H1 (cell line): Measurements from ENCODE around the gene CAMKMT. TPM values are rescaled to one million over a fixed set of nuclear protein-coding genes. Genes with fewer than 3 reads are reported as not detected.

Experiments
- CTCF ChIA-PET: fragments of 300-600 bp; sonication (Branson Sonifier 250); formaldehyde crosslinking; loops from one replicate; lab custom pipeline; 2021; ENCODE audit not compliant: partially characterized antibody; lab: Charles Lee
- POLR2A ChIA-PET: fragments of 300-600 bp; sonication (Branson Sonifier 250); formaldehyde crosslinking; loops from one replicate; lab custom pipeline; 2021; ENCODE audit warnings: inconsistent platforms; ENCODE audit not compliant: partially characterized antibody; lab: Charles Lee
- DNase-seq, 2 experiments: peaks; one replicate each; pipeline versions ENCODE4 v3.0.0 to v3.0.0-alpha.2; 2010 to 2022; ENCODE audit warnings: low spot score in 2 of 2, low read depth in 1 of 2, mixed read lengths in 1 of 2
- FAIRE-seq: peaks from 2 replicates; lab custom pipeline; 2011; peaks lifted over from hg19 to GRCh38; lab: Jason Lieb, UNC
- H2AFZ ChIP-seq: 2 replicates; pipeline ENCODE4 v1.8.1; 2012; ENCODE audit warnings: low read length, inconsistent platforms
- H2AK5ac ChIP-seq: 2 replicates; pipeline ENCODE4 v1.6.1; 2013; ENCODE audit warnings: low read depth, low read length
- H2BK120ac ChIP-seq: replicated peaks from 2 replicates; pipeline ENCODE3; 2013; ENCODE audit warnings: low read depth, low read length, inconsistent platforms
- H2BK12ac ChIP-seq: 2 replicates; pipeline ENCODE4 v1.6.1; 2013; ENCODE audit warnings: low read depth, low read length
- H2BK15ac ChIP-seq: 2 replicates; pipeline ENCODE4 v1.6.1; 2013; ENCODE audit warnings: low read length
- H2BK20ac ChIP-seq: 2 replicates; pipeline ENCODE4 v1.6.1; 2013; ENCODE audit warnings: low read length
- H2BK5ac ChIP-seq: 2 replicates; pipeline ENCODE4 v1.6.1; 2013; ENCODE audit warnings: low read depth, low read length
- H3K14ac ChIP-seq: 2 replicates; pipeline ENCODE4 v1.6.1; 2013; ENCODE audit warnings: inconsistent platforms; ENCODE audit not compliant: insufficient read length
- H3K18ac ChIP-seq: 2 replicates; pipeline ENCODE4 v1.6.1; 2013; ENCODE audit warnings: low read length; ENCODE audit errors: extremely low read depth
- H3K23ac ChIP-seq: 2 replicates; pipeline ENCODE4 v1.6.1; 2013; ENCODE audit warnings: inconsistent platforms; ENCODE audit not compliant: insufficient read length
- H3K23me2 ChIP-seq: 2 replicates; pipeline ENCODE4 v1.6.1; 2013; ENCODE audit warnings: low read depth, low read length
- H3K27ac ChIP-seq: 2 replicates; pipeline ENCODE4 v1.6.1; 2011; ENCODE audit warnings: low read depth, low read length, inconsistent platforms
- H3K27me3 ChIP-seq, 4 experiments: replicated peaks in 1 of 4; 1 replicate in 1 of 4; 2 replicates in 3 of 4; pipeline versions ENCODE4 v1.6.1 to v1.8.1; 2011 to 2013; ENCODE audit warnings: low read length in 3 of 4, mild to moderate bottlenecking in 3 of 4, inconsistent platforms in 2 of 4, mixed read lengths in 2 of 4, moderate library complexity in 1 of 4; ENCODE audit not compliant: control insufficient read depth in 3 of 4, insufficient read depth in 3 of 4; ENCODE audit errors: extremely low read depth in 1 of 4
- H3K36me3 ChIP-seq, 4 experiments: 2 replicates each; pipeline versions ENCODE4 v1.6.1 to v1.8.1; 2011 to 2013; ENCODE audit warnings: mild to moderate bottlenecking in 4 of 4, low read length in 3 of 4, moderate library complexity in 2 of 4, control low read depth in 1 of 4, inconsistent platforms in 1 of 4; ENCODE audit not compliant: insufficient read depth in 4 of 4, control insufficient read depth in 2 of 4
- H3K4ac ChIP-seq: replicated peaks from 2 replicates; pipeline ENCODE3; 2013; ENCODE audit warnings: low read length, low read depth, mixed read lengths, inconsistent platforms; ENCODE audit not compliant: insufficient read length
- H3K4me1 ChIP-seq, 4 experiments: replicated peaks in 1 of 4; 1 replicate in 1 of 4; 2 replicates in 3 of 4; pipeline versions ENCODE4 v1.6.1 to v1.8.1; 2011 to 2013; ENCODE audit warnings: low read length in 3 of 4, inconsistent platforms in 2 of 4, mixed read lengths in 1 of 4; ENCODE audit not compliant: insufficient read depth in 4 of 4, control insufficient read depth in 3 of 4
- H3K4me2 ChIP-seq, 2 experiments: 2 replicates each; pipeline versions ENCODE4 v1.6.1 to v1.8.1; 2011 to 2013; ENCODE audit warnings: low read depth in 2 of 2, low read length in 2 of 2, control low read depth in 1 of 2, inconsistent platforms in 1 of 2, mild to moderate bottlenecking in 1 of 2; ENCODE audit not compliant: insufficient read depth in 1 of 2
- H3K4me3 ChIP-seq, 4 experiments: fragments of 200-600, 300-600 bp in 1 of 4; sonication (generic), shearing (Covaris generic), sonication (Bioruptor Twin) in 1 of 4; 2 replicates each; pipeline versions ENCODE4 v1.5.1 to v1.8.1; 2011 to 2016; ENCODE audit warnings: low read length in 4 of 4, low read depth in 3 of 4, control low read depth in 2 of 4, inconsistent platforms in 2 of 4, mild to moderate bottlenecking in 2 of 4, mixed read lengths in 1 of 4, moderate library complexity in 1 of 4; ENCODE audit not compliant: insufficient read depth in 2 of 4; ENCODE audit errors: extremely low read depth in 1 of 4
- H3K56ac ChIP-seq: replicated peaks from 2 replicates; pipeline ENCODE3; 2013; ENCODE audit warnings: low read depth, mild to moderate bottlenecking, mixed read lengths, low read length, inconsistent platforms; ENCODE audit not compliant: insufficient read length
- H3K79me1 ChIP-seq: 2 replicates; pipeline ENCODE4 v1.6.1; 2013; ENCODE audit warnings: low read depth, low read length, control low read depth
- H3K79me2 ChIP-seq, 2 experiments: 2 replicates each; pipeline versions ENCODE4 v1.6.1 to v1.8.1; 2012 to 2013; ENCODE audit warnings: low read length in 2 of 2, mild to moderate bottlenecking in 2 of 2, inconsistent platforms in 1 of 2; ENCODE audit not compliant: insufficient read depth in 2 of 2, control insufficient read depth in 1 of 2
- H3K9ac ChIP-seq, 4 experiments: replicated peaks in 1 of 4; 1 replicate in 1 of 4; 2 replicates in 3 of 4; pipeline versions ENCODE4 v1.6.1 to v1.8.1; 2011 to 2013; ENCODE audit warnings: low read depth in 3 of 4, low read length in 3 of 4, control low read depth in 2 of 4, mild to moderate bottlenecking in 2 of 4, moderate library complexity in 2 of 4, inconsistent platforms in 1 of 4; ENCODE audit errors: extremely low read depth in 1 of 4
- H3K9me3 ChIP-seq, 2 experiments: 2 replicates each; pipeline versions ENCODE4 v1.6.1 to v1.8.1; 2012 to 2013; ENCODE audit warnings: mild to moderate bottlenecking in 2 of 2, moderate library complexity in 2 of 2, control low read depth in 1 of 2, inconsistent platforms in 1 of 2, low read depth in 1 of 2, low read length in 1 of 2, mixed read lengths in 1 of 2; ENCODE audit not compliant: insufficient read depth in 2 of 2
- H4K20me1 ChIP-seq, 2 experiments: replicated peaks in 1 of 2; 2 replicates each; pipeline versions ENCODE3 to v1.8.1; 2011 to 2013; ENCODE audit warnings: inconsistent platforms in 2 of 2, low read length in 2 of 2, mild to moderate bottlenecking in 1 of 2; ENCODE audit not compliant: insufficient read depth in 2 of 2, control insufficient read depth in 1 of 2
- H4K5ac ChIP-seq: 2 replicates; pipeline ENCODE4 v1.6.1; 2013; ENCODE audit warnings: low read length, low read depth, mixed read lengths, inconsistent platforms; ENCODE audit not compliant: insufficient read length
- H4K8ac ChIP-seq: 2 replicates; pipeline ENCODE4 v1.8.0; 2013; ENCODE audit warnings: mild to moderate bottlenecking, moderate library complexity, low read length, inconsistent platforms; ENCODE audit not compliant: insufficient read depth; ENCODE audit errors: extremely low read depth
- H4K91ac ChIP-seq: replicated peaks from 2 replicates; pipeline ENCODE3; 2013; ENCODE audit warnings: low read length, mixed read lengths, inconsistent platforms; ENCODE audit not compliant: insufficient read length
- CHD1 ChIP-seq: IDR thresholded peaks from 2 replicates; pipeline ENCODE4 v1.6.1; 2012; ENCODE audit warnings: low read depth, low read length, improper control_type of control experiment
- SAP30 ChIP-seq: fragments of 300-600 bp; sonication (generic); IDR thresholded peaks from 2 replicates; pipeline ENCODE4 v1.7.1; 2012; ENCODE audit warnings: low read length, moderate library complexity, mild to moderate bottlenecking, inconsistent platforms; ENCODE audit not compliant: insufficient read depth, insufficient replicate concordance
- ZNF274 ChIP-seq: IDR thresholded peaks from 2 replicates; pipeline ENCODE4 v1.7.0; 2012; ENCODE audit warnings: low read length, borderline replicate concordance; ENCODE audit errors: extremely low read depth
- WGBS, 2 experiments: shearing (Covaris generic) in 1 of 2; methylation state at CpG; one replicate each; pipeline versions ENCODE4 v1.1.6 to v1.1.7; 2013 to 2015; ENCODE audit warnings: low lambda C conversion rate in 2 of 2, mixed read lengths in 2 of 2, inconsistent platforms in 1 of 2, low coverage in 1 of 2, missing lambda C conversion rate in 1 of 2; ENCODE audit not compliant: insufficient replicate concordance in 2 of 2, insufficient coverage in 1 of 2, insufficient read length in 1 of 2; ENCODE audit errors: extremely low coverage in 1 of 2, missing lambda C conversion rate in 1 of 2; 5-methylcytosine and 5-hydroxymethylcytosine counted together
- polyA plus RNA-seq, 7 experiments: library from polyadenylated mRNA; depleted of rRNA in 3 of 7; stranded (reverse) in 5 of 7; unstranded in 2 of 7; fragments of >200 nt in 5 of 7; fragments of 200-250 nt in 2 of 7; gene quantifications; 1 replicate in 5 of 7; 2 replicates in 1 of 7; 4 replicates in 1 of 7; pipeline versions ENCODE4 v1.2.1 to v1.2.3, GENCODE V29; 2011 to 2013; ENCODE audit warnings: missing spikeins in 2 of 7, mixed read lengths in 2 of 7
- total RNA-seq: library from RNA; stranded (reverse); fragmentation: NEBNext Ultra II Directional; extraction: Animal tissue kit (Norgen Biotek cat#: 25700); gene quantifications from 2 replicates; pipeline ENCODE4 v1.2.1, GENCODE V29; 2021

The CAMKMT gene
- total and polyA plus RNA-seq, 2 of the 8 experiments (the other 6 are each of a cell fraction or from before 2014, with no cell fraction given), result 14.7 to 22.4 TPM

DNA sequence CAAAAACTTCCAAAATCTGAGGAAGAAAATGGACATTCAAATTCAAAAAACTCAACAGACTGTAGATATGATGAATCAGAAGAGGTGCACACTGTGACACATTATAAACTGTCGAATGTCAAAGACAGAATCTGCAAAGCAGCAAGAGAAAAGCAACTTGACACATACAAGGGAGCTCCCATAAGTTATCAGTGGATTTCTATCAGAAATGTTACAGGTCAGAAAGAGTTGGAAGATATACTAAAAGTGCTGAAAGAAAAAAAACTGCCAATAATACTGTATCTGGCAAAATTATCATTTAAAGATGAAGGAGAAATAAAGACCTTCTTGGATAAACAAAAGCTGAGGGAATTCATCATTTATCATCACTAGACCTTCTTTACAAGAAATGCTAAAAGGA is 102.7 kb downstream of the CAMKMT start:
- Histone ChIP-seq H3K23me2 (no peaks in the 10 kb centered on the region), H4K5ac (peak overlapping the region; percentile 27), H3K18ac (no peak overlapping the region; the same call in 1 of the 2 replicates), H3K56ac (no peak overlapping the region), H3K4ac (peak overlapping the region; percentile 65), H2BK12ac (no peak overlapping the region), H4K91ac (no peak overlapping the region), H2BK20ac (peak overlapping the region; percentile 24; the same call in 1 of the 2 replicates), H2BK15ac (no peak overlapping the region), H2AK5ac (no peak overlapping the region), H3K4me3 (peak overlapping the region in 1 of 4 experiments; percentile 5; a peak in 1 of 8 replicates), H3K36me3 (peaks cover 0 to 6% (median 0%) of the 10 kb centered on the region in 4 experiments; a peak in 1 of 8 replicates), H3K79me2 (no peaks in the 10 kb centered on the region), H3K23ac (no peak overlapping the region), H3K9ac (no peak overlapping the region), H3K27me3 (no peaks in the 10 kb centered on the region), H2AFZ (no peak overlapping the region), H4K20me1 (no peaks in the 10 kb centered on the region), H3K14ac (no peak overlapping the region), H3K4me2 (no peak overlapping the region), H2BK120ac (peak overlapping the region; percentile 29), H3K4me1 (peaks cover 0 to 14% (median 7%) of the 10 kb centered on the region in 4 experiments; a peak in 4 of 7 replicates), H3K27ac (no peak overlapping the region), H4K8ac (no peak overlapping the region), H3K9me3 (peaks cover 11 to 21% of the 10 kb centered on the region in 2 experiments; a peak in 3 of 4 replicates), H3K79me1 (no peaks in the 10 kb centered on the region), H2BK5ac (no peak overlapping the region)
- FAIRE-seq (no peak), DNase-seq (no peak)
- ChIA-PET CTCF (interaction anchor here (0.8 to 3.1 kb wide), 11 partner anchors 13 to 499 kb away, joined by 3 to 15 read pairs (median 6); no protein-coding TSS in a partner anchor), POLR2A (interaction anchor here (1.1 to 1.2 kb wide), 2 partner anchors 11 to 103 kb away, joined by 3 to 4 read pairs; partner anchors contain the start of gene PREPL)
- 89% methylated on average over 1 of the region's 1 CpG; no CpG with 5 or more reads in 1 of the 2 experiments for WGBS, 2 experiments
- TF ChIP-seq SAP30 (no peak), ZNF274 (no peak), CHD1 (no peak)
